OCI-LY3 (cell line): ENCODE results near the gene EIF3A.

Experiments
- EZH2phosphoT487 ChIP-seq: fragments of 200-600 bp; shearing (Covaris generic); IDR thresholded peaks from 2 replicates; pipeline ENCODE4 v1.6.1; 2018; ENCODE audit warnings: antibody characterized with exemption, mixed run types, low read depth
- TF ChIP-seq, protein P1 (sequence below): fragments of 200-600, 300-600 bp; sonication (generic); IDR thresholded peaks from 2 replicates; pipeline ENCODE4 v1.5.1; 2014; ENCODE audit warnings: antibody characterized with exemption, low read length, low read depth

DNA sequence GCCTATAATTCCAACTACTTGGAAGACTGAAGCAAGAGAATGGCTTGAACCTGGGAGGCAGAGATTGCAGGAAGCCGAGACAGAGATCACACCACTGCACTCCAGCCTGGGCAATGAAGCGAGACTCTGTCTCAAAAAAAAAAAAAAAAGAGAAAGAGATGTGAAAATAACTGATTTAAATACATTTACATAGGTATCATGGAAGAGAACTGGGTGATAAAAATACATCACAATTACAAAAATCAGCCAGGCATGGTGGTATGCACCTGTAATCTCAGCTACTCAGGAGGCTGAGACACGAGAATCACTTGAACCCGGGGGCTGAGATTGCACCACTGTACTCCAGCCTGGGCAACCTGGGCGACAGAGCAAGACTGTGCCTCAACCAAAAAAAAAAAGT, 31.3 kb downstream of the EIF3A start:
- TF ChIP-seq, protein P1, sequence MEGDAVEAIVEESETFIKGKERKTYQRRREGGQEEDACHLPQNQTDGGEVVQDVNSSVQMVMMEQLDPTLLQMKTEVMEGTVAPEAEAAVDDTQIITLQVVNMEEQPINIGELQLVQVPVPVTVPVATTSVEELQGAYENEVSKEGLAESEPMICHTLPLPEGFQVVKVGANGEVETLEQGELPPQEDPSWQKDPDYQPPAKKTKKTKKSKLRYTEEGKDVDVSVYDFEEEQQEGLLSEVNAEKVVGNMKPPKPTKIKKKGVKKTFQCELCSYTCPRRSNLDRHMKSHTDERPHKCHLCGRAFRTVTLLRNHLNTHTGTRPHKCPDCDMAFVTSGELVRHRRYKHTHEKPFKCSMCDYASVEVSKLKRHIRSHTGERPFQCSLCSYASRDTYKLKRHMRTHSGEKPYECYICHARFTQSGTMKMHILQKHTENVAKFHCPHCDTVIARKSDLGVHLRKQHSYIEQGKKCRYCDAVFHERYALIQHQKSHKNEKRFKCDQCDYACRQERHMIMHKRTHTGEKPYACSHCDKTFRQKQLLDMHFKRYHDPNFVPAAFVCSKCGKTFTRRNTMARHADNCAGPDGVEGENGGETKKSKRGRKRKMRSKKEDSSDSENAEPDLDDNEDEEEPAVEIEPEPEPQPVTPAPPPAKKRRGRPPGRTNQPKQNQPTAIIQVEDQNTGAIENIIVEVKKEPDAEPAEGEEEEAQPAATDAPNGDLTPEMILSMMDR: no peak
- no peak for TF ChIP-seq EZH2phosphoT487
